ENCODE measurements around the gene VTI1B. TPM values are rescaled to one million over a fixed set of nuclear protein-coding genes. Genes with fewer than 3 reads are reported as not detected.

VTI1B gene
- total and polyA plus RNA-seq, 4 donors: 26.5 to 76.3 (median 28.9) TPM

DNA sequence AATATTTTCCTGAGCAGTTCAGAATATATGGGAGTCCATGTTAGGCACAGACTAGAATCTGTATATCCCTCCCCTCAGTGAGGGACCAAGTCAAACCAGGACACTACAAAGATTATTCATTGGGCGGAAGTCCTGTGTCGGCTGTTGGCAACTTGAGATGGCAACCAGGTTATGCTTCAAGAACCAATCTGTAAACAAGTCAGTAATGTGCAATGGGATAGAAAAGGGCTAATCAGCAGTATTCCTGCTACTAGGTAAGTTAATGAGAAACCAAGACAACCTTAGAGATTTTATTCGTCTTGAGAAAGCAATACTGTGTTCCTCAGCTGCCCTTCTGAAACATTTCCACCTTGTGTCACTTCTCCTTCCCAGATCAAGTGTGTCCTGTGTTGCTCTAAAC, 28.3 kb downstream of the VTI1B start (continued):
- TF ChIP-seq, protein P1, sequence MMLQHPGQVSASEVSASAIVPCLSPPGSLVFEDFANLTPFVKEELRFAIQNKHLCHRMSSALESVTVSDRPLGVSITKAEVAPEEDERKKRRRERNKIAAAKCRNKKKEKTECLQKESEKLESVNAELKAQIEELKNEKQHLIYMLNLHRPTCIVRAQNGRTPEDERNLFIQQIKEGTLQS (IDR thresholded peaks at IDR 0.05): no peak
- TF ChIP-seq, protein P2, sequence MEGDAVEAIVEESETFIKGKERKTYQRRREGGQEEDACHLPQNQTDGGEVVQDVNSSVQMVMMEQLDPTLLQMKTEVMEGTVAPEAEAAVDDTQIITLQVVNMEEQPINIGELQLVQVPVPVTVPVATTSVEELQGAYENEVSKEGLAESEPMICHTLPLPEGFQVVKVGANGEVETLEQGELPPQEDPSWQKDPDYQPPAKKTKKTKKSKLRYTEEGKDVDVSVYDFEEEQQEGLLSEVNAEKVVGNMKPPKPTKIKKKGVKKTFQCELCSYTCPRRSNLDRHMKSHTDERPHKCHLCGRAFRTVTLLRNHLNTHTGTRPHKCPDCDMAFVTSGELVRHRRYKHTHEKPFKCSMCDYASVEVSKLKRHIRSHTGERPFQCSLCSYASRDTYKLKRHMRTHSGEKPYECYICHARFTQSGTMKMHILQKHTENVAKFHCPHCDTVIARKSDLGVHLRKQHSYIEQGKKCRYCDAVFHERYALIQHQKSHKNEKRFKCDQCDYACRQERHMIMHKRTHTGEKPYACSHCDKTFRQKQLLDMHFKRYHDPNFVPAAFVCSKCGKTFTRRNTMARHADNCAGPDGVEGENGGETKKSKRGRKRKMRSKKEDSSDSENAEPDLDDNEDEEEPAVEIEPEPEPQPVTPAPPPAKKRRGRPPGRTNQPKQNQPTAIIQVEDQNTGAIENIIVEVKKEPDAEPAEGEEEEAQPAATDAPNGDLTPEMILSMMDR (IDR thresholded peaks at IDR 0.05; ENCODE audit: low read depth, low read length, missing input control): no peak
- TF ChIP-seq TAF1 (conservative IDR thresholded peaks at IDR 0.05) (no peak), RXRA (IDR thresholded peaks at IDR 0.05) (no peak)

DNA sequence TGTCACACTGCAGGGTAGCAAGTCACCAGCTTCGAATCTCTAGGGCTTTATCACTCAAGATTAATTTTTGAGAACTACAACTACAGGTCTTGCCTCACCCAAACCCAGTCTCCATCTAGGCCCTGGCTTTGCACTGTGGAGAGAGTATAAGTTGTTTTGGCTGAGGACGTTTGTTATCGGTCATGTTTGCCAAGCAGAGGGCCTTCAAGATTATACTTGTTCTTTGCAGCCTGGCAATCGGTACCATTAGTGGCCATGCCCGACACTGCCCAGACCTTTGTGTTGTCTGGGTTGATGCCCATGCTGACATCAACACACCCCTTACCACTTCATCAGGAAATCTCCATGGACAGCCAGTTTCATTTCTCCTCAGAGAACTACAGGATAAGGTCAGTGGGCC, 29.0 kb downstream of the VTI1B start:
- TF ChIP-seq HNF4A (conservative IDR thresholded peaks at IDR 0.05) (no peak), RXRA (IDR thresholded peaks at IDR 0.05) (no peak), TAF1 (conservative IDR thresholded peaks at IDR 0.05) (no peak), YY1 (IDR thresholded peaks at IDR 0.05) (no peak)
- TF ChIP-seq, protein P3, sequence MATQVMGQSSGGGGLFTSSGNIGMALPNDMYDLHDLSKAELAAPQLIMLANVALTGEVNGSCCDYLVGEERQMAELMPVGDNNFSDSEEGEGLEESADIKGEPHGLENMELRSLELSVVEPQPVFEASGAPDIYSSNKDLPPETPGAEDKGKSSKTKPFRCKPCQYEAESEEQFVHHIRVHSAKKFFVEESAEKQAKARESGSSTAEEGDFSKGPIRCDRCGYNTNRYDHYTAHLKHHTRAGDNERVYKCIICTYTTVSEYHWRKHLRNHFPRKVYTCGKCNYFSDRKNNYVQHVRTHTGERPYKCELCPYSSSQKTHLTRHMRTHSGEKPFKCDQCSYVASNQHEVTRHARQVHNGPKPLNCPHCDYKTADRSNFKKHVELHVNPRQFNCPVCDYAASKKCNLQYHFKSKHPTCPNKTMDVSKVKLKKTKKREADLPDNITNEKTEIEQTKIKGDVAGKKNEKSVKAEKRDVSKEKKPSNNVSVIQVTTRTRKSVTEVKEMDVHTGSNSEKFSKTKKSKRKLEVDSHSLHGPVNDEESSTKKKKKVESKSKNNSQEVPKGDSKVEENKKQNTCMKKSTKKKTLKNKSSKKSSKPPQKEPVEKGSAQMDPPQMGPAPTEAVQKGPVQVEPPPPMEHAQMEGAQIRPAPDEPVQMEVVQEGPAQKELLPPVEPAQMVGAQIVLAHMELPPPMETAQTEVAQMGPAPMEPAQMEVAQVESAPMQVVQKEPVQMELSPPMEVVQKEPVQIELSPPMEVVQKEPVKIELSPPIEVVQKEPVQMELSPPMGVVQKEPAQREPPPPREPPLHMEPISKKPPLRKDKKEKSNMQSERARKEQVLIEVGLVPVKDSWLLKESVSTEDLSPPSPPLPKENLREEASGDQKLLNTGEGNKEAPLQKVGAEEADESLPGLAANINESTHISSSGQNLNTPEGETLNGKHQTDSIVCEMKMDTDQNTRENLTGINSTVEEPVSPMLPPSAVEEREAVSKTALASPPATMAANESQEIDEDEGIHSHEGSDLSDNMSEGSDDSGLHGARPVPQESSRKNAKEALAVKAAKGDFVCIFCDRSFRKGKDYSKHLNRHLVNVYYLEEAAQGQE (IDR thresholded peaks at IDR 0.05): no peak
- TF ChIP-seq, protein P1 (IDR thresholded peaks at IDR 0.05): no peak
- no peak overlapping the region for H3K4me3 ChIP-seq (ENCODE audit: low read depth in 1 of 3, low read length in 3 of 3)
- H3K9me3 ChIP-seq (ENCODE audit: control insufficient read depth in 4 of 4, low read length in 3 of 4): no peaks in the 10 kb centered on the region
- H3K36me3 ChIP-seq (ENCODE audit: control insufficient read depth in 4 of 4, insufficient read depth in 3 of 4, low read depth in 1 of 4, low read length in 3 of 4): peaks cover 2 to 32% (median 27%) of the 10 kb centered on the region in 4 donors
- no peaks in the 10 kb centered on the region for H3K27me3 ChIP-seq (ENCODE audit: control insufficient read depth in 4 of 4, insufficient read depth in 4 of 4, low read length in 3 of 4)
- H3K4me1 ChIP-seq (ENCODE audit: control insufficient read depth in 4 of 4, insufficient read depth in 4 of 4, low read length in 3 of 4): no peaks in the 10 kb centered on the region
- 95% methylated on average over 5 of the region's 5 CpGs for WGBS
- DNase-seq (ENCODE audit: low spot score): no peak
- no peak overlapping the region for H3K27ac ChIP-seq (ENCODE audit: low read depth in 1 of 2, low read length in 2 of 2)
- no peak overlapping the region for H3K9ac ChIP-seq (ENCODE audit: low read depth in 1 of 2, low read length in 2 of 2)

DNA sequence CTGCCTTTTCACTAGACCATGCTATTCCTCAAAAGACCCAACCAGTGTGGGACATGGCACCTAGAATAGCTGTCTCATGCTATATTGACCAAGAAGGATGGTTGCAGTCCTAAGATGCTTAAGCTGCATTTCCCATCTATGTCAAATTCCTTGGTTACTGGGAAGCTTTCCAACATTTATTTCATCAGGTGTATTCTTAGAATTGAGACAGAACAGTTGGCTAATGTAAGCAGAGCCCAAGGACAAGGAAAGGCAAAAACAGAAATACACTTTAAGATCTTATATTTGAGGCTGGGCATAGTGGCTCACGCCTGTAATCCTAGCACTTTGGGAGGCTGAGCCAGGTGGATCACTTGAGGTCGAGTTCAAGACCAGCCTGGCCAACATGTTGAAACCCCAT, 30.0 kb downstream of the VTI1B start:
- no peak for DNase-seq (ENCODE audit: low spot score)
- Histone ChIP-seq H3K9me3 (ENCODE audit: control insufficient read depth in 4 of 4, low read length in 3 of 4) (no peaks in the 10 kb centered on the region), H3K4me1 (ENCODE audit: control insufficient read depth in 4 of 4, insufficient read depth in 4 of 4, low read length in 3 of 4) (no peaks in the 10 kb centered on the region), H3K27ac (ENCODE audit: low read depth in 1 of 2, low read length in 2 of 2) (no peak overlapping the region), H3K36me3 (ENCODE audit: control insufficient read depth in 4 of 4, insufficient read depth in 3 of 4, low read depth in 1 of 4, low read length in 3 of 4) (peaks cover 2 to 22% (median 18%) of the 10 kb centered on the region in 4 donors), H3K9ac (ENCODE audit: low read depth in 1 of 2, low read length in 2 of 2) (no peak overlapping the region), H3K27me3 (ENCODE audit: control insufficient read depth in 4 of 4, insufficient read depth in 4 of 4, low read length in 3 of 4) (no peaks in the 10 kb centered on the region), H3K4me3 (ENCODE audit: low read depth in 1 of 3, low read length in 3 of 3) (no peak overlapping the region)
- WGBS: 95% methylated on average over 2 of the region's 2 CpGs
- no peak for TF ChIP-seq SP1 (IDR thresholded peaks at IDR 0.05)
- no peak for TF ChIP-seq JUND (IDR thresholded peaks at IDR 0.05)
- TF ChIP-seq YY1 (IDR thresholded peaks at IDR 0.05): no peak
- TF ChIP-seq RAD21 (IDR thresholded peaks at IDR 0.05): no peak
- TF ChIP-seq FOXA1 (IDR thresholded peaks at IDR 0.05): no peak
- TF ChIP-seq NR2F2 (IDR thresholded peaks at IDR 0.05): no peak
- TF ChIP-seq, protein P3 (IDR thresholded peaks at IDR 0.05): no peak
- TF ChIP-seq, protein P4, sequence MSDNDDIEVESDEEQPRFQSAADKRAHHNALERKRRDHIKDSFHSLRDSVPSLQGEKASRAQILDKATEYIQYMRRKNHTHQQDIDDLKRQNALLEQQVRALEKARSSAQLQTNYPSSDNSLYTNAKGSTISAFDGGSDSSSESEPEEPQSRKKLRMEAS (IDR thresholded peaks at IDR 0.05): no peak
